Endodermal cell (in vitro differentiated cells): ENCODE results near the gene SVOPL. TPM values are rescaled to one million over a fixed set of nuclear protein-coding genes. Genes with fewer than 3 reads are reported as not detected.

Experiments
- DNase-seq: peaks from one replicate; pipeline ENCODE4 v3.0.0-alpha.2; 2017
- H3K27ac ChIP-seq: 2 replicates; pipeline ENCODE4 v1.5.1; 2013; ENCODE audit warnings: mild to moderate bottlenecking, low read depth, low read length, moderate library complexity
- H3K27me3 ChIP-seq: 2 replicates; pipeline ENCODE4 v1.6.1; 2013; ENCODE audit warnings: mild to moderate bottlenecking, low read length, moderate library complexity; ENCODE audit not compliant: insufficient read depth, control insufficient read depth, poor library complexity, severe bottlenecking
- H3K36me3 ChIP-seq: 2 replicates; pipeline ENCODE4 v1.7.0; 2013; ENCODE audit warnings: mild to moderate bottlenecking, low read length, moderate library complexity; ENCODE audit not compliant: control insufficient read depth, insufficient read depth
- H3K4me1 ChIP-seq: one replicate; pipeline ENCODE4 v1.7.0; 2013; ENCODE audit warnings: low read length; ENCODE audit not compliant: control insufficient read depth, insufficient read depth
- H3K4me3 ChIP-seq: 2 replicates; pipeline ENCODE4 v1.5.1; 2013; ENCODE audit warnings: mild to moderate bottlenecking, low read length, moderate library complexity
- H3K9ac ChIP-seq: 2 replicates; pipeline ENCODE4 v1.6.1; 2013; ENCODE audit warnings: mild to moderate bottlenecking, low read length, moderate library complexity; ENCODE audit not compliant: poor library complexity, severe bottlenecking; ENCODE audit errors: extremely low read depth
- H3K9me3 ChIP-seq: 2 replicates; pipeline ENCODE4 v1.6.1; 2013; ENCODE audit warnings: mild to moderate bottlenecking, low read length, moderate library complexity; ENCODE audit not compliant: control insufficient read depth
- H3K27ac Mint-ChIP-seq: 2 replicates; pipeline ENCODE4 v1.8.0; 2020; ENCODE audit warnings: mixed read lengths
- H3K27me3 Mint-ChIP-seq: 2 replicates; pipeline ENCODE4 v1.8.0; 2021; ENCODE audit warnings: mild to moderate bottlenecking, mixed read lengths; ENCODE audit not compliant: insufficient read depth
- H3K36me3 Mint-ChIP-seq: 2 replicates; pipeline ENCODE4 v1.8.0; 2020; ENCODE audit warnings: low read depth, mixed read lengths
- H3K4me1 Mint-ChIP-seq: 2 replicates; pipeline ENCODE4 v1.8.0; 2020; ENCODE audit warnings: mixed read lengths
- H3K4me3 Mint-ChIP-seq: 2 replicates; pipeline ENCODE4 v1.8.0; 2020; ENCODE audit warnings: mild to moderate bottlenecking, moderate library complexity, mixed read lengths
- H3K9me3 Mint-ChIP-seq: 2 replicates; pipeline ENCODE4 v1.8.0; 2020; ENCODE audit warnings: mild to moderate bottlenecking, mixed read lengths
- whole genome bisulfite sequencing, 2 experiments: methylation state at CpG; one replicate each; pipeline versions ENCODE4 v1.1.5 to v1.1.7; 2013; ENCODE audit warnings: missing lambda C conversion rate in 2 of 2, mixed read lengths in 1 of 2; ENCODE audit not compliant: insufficient coverage in 1 of 2, insufficient read length in 1 of 2; 5-methylcytosine and 5-hydroxymethylcytosine counted together
- total RNA-seq, 2 donors: library from RNA; stranded (reverse); fragmentation: NEBNext Ultra II Directional in 1 of 2; extraction: Animal tissue kit (Norgen Biotek cat#: 25700) in 1 of 2; gene quantifications; 2 replicates in 1 of 2; 3 replicates in 1 of 2; pipeline ENCODE4 v1.2.1, GENCODE V29; 2021
- TF ChIP-seq, protein P1 (sequence below): fragments of 200-600 bp; sonication (generic); conservative IDR thresholded peaks from 2 replicates; pipeline ENCODE4 v1.5.0; 2021; ENCODE audit warnings: antibody characterized with exemption, mild to moderate bottlenecking

Gene SVOPL
- total RNA-seq, 2 donors from 2014 or later, result 0.86 to 0.95 TPM

DNA sequence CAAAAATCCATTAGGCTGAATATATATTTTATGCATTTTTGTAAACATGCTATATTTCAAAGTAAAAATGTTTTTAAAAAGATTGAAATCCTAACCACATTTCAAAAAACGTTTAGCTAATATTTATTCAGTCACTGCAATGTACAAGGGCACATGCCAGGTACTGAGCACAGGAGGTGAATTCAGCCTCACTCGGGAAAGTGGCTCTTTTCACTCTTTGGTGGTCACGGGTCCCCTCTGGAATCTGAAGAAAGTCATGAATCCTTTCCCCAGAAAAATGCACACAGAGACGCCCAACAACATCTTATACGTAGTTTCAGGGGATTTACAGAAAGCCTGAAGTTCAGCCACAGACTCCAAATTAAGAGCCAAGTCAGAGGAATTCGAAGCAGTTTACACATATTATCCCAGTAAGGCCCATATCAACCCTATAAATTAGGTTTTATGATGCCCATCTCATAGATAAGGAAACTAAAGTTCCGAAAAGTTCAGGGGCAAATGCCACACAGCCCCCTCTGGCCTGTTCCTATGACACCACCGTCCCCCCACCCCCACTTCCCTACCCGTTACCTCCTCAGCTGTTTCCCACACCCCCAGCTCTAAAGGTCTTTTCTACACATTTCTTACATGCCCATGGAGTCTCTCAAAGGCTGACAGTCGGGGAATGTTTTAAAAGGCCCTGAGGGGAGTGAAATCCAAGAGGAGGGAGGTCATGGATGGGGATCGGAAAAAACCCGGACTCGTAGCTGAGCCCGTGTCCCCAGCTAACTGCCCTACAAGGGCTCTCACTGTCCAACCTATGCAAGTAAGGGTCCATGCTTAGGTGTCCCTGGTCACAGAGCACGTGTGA is 9.6 kb upstream of the SVOPL start:
- H3K9me3 Mint-ChIP-seq, result no peaks in the 10 kb centered on the region
- H3K4me1 Mint-ChIP-seq, result no peaks in the 10 kb centered on the region
- Histone ChIP-seq H3K27me3 (no peaks in the 10 kb centered on the region), H3K27ac (no peak overlapping the region), H3K36me3 (no peaks in the 10 kb centered on the region), H3K9me3 (no peaks in the 10 kb centered on the region), H3K9ac (no peak overlapping the region), H3K4me3 (no peak overlapping the region), H3K4me1 (no peaks in the 10 kb centered on the region)
- H3K27ac Mint-ChIP-seq, result no peak overlapping the region
- no peak overlapping the region for H3K4me3 Mint-ChIP-seq
- H3K36me3 Mint-ChIP-seq, result no peaks in the 10 kb centered on the region
- H3K27me3 Mint-ChIP-seq, result no peaks in the 10 kb centered on the region
- 82 to 88% methylated on average over 6 to 15 of the region's 15 CpGs for WGBS, 2 experiments
- TF ChIP-seq, protein P1, sequence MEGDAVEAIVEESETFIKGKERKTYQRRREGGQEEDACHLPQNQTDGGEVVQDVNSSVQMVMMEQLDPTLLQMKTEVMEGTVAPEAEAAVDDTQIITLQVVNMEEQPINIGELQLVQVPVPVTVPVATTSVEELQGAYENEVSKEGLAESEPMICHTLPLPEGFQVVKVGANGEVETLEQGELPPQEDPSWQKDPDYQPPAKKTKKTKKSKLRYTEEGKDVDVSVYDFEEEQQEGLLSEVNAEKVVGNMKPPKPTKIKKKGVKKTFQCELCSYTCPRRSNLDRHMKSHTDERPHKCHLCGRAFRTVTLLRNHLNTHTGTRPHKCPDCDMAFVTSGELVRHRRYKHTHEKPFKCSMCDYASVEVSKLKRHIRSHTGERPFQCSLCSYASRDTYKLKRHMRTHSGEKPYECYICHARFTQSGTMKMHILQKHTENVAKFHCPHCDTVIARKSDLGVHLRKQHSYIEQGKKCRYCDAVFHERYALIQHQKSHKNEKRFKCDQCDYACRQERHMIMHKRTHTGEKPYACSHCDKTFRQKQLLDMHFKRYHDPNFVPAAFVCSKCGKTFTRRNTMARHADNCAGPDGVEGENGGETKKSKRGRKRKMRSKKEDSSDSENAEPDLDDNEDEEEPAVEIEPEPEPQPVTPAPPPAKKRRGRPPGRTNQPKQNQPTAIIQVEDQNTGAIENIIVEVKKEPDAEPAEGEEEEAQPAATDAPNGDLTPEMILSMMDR, result no peak
- no peak for DNase-seq

DNA sequence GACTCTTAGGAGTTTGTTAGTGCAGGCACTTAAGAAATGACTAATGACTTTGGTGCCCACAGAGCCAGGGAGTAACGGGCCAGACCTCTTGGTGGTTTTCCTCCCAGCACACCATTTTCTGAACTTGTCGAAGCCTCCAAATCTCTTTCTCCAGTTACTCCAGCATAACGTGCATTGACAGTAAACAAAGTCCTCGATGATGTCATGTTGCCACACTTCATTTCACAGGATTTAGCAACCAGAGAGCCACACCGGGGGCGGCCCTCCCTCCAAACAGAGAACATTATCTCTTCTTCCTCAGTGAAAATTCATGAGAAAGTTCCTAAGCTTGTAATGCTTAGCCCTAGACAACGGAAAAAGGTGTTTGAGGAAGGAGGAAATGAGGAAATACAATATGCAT is 4.0 kb upstream of the SVOPL start:
- Mint-ChIP-seq H3K27me3 (no peaks in the 10 kb centered on the region), H3K4me3 (no peak overlapping the region), H3K36me3 (no peaks in the 10 kb centered on the region), H3K9me3 (no peaks in the 10 kb centered on the region), H3K27ac (no peak overlapping the region), H3K4me1 (no peaks in the 10 kb centered on the region)
- TF ChIP-seq, protein P1, result no peak
- Histone ChIP-seq H3K36me3 (no peaks in the 10 kb centered on the region), H3K4me3 (no peak overlapping the region), H3K9me3 (no peaks in the 10 kb centered on the region), H3K9ac (no peak overlapping the region), H3K4me1 (no peaks in the 10 kb centered on the region), H3K27ac (no peak overlapping the region), H3K27me3 (no peaks in the 10 kb centered on the region)
- DNase-seq, result no peak
- 93 to 96% methylated on average over 6 to 7 of the region's 7 CpGs for WGBS, 2 experiments

DNA sequence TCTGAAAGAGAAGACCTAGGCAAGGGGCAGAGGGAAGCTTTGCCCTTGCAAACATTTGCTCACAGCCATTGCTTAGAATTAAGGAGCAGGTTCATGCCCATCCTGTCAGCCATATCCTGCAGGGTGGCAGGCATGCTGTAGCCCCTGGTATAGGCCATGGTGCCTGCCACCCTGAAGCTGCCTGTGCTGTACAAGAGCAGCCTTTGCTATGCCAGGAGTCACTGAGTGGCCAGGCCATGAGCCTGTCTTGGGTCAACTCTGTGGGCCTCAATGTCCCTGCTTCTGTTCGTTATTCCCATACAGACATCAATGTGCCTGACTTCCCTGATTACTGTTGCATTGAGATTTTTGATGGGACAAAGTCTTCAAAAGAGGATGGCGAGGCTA is 368 bp upstream of the SVOPL start:
- Mint-ChIP-seq H3K27ac (no peak overlapping the region), H3K4me3 (no peak overlapping the region), H3K27me3 (no peaks in the 10 kb centered on the region), H3K36me3 (no peaks in the 10 kb centered on the region), H3K9me3 (no peaks in the 10 kb centered on the region), H3K4me1 (no peaks in the 10 kb centered on the region)
- Histone ChIP-seq H3K27ac (no peak overlapping the region), H3K4me1 (no peaks in the 10 kb centered on the region), H3K27me3 (no peaks in the 10 kb centered on the region), H3K4me3 (no peak overlapping the region), H3K9ac (no peak overlapping the region), H3K9me3 (no peaks in the 10 kb centered on the region), H3K36me3 (no peaks in the 10 kb centered on the region)
- 90 to 95% methylated on average over 2 of the region's 2 CpGs for WGBS, 2 experiments
- no peak for DNase-seq
- TF ChIP-seq, protein P1, result no peak
